ENCODE results near the gene BCDIN3D.
"Not testable (repeated sequence)": the region's sequence is repeated elsewhere in the genome, so short reads cannot be mapped to it uniquely, and the experiment has no call there.

Gene BCDIN3D

DNA sequence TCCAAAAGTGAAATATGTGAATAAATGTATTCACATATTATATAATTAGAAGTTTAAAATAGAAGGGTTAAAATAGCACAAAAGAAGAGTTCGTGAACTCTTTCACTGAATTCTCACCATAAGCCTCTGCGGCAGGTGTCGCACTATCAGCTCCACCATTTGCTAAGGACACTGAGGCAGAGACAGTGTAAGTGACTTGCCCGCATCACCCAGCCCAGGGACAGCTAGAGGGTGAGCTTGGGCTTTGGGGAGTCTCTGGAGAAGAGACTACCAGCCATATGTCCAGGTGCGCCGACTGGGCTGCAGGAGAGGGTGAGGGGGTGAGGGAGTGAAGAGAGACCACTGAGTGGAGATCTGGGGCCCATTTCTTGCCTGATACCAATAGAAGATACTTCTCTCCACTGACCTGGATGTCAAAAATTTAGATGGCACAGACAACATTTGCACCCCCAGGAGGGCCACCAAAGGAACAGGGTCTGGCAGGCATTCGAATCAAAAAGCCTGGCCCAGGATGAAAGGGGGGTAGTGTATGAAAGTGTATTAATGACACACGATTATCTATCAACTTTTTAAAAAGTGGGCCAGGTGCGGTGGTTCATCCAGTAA lies 32.3 kb upstream of the BCDIN3D start:
- DNase-seq (ENCODE audit: extremely low read depth, low read depth), result no peak
- TF ChIP-seq, protein P1, sequence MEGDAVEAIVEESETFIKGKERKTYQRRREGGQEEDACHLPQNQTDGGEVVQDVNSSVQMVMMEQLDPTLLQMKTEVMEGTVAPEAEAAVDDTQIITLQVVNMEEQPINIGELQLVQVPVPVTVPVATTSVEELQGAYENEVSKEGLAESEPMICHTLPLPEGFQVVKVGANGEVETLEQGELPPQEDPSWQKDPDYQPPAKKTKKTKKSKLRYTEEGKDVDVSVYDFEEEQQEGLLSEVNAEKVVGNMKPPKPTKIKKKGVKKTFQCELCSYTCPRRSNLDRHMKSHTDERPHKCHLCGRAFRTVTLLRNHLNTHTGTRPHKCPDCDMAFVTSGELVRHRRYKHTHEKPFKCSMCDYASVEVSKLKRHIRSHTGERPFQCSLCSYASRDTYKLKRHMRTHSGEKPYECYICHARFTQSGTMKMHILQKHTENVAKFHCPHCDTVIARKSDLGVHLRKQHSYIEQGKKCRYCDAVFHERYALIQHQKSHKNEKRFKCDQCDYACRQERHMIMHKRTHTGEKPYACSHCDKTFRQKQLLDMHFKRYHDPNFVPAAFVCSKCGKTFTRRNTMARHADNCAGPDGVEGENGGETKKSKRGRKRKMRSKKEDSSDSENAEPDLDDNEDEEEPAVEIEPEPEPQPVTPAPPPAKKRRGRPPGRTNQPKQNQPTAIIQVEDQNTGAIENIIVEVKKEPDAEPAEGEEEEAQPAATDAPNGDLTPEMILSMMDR (IDR thresholded peaks at IDR 0.05; ENCODE audit: low read depth, low read length), result no peak

DNA sequence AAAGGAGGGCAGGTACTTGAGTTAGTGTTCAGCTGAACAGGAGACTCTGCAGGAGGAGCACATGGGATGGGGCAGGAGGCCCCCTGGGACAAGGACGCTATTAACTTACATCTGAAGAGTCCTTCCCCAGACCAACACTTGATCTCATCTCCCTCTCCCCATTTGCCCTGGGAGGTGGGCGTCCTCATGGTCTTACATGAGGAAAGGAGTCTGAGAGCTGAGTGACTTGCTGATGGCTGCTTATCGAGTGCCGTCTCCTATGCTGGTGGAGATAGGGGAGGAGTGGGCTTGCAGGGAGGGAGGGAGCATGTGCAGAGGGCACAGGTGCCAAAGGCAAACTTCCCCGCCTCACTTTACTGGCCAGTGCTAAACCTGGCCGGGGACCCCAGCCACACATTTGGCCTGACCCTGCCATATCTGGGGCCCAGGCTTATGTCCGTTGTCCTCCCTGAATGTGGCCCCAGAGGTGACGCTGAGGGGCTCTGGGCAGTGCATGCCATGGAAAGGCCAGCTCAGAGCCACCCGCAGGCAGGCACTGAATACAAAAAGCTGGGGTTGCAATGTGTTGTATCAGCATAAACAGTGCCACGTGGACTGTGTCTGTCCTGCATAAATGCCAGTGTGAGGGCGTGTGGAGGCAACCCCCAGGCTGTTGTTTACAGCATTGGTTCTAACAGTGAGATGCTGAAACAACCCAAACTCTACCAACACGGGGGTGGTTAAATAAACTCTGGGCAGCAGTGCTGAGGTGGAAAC lies 31.4 kb upstream of the BCDIN3D start:
- no peak for DNase-seq (ENCODE audit: extremely low read depth, low read depth)
- TF ChIP-seq, protein P1 (IDR thresholded peaks at IDR 0.05; ENCODE audit: low read depth, low read length), result no peak

DNA sequence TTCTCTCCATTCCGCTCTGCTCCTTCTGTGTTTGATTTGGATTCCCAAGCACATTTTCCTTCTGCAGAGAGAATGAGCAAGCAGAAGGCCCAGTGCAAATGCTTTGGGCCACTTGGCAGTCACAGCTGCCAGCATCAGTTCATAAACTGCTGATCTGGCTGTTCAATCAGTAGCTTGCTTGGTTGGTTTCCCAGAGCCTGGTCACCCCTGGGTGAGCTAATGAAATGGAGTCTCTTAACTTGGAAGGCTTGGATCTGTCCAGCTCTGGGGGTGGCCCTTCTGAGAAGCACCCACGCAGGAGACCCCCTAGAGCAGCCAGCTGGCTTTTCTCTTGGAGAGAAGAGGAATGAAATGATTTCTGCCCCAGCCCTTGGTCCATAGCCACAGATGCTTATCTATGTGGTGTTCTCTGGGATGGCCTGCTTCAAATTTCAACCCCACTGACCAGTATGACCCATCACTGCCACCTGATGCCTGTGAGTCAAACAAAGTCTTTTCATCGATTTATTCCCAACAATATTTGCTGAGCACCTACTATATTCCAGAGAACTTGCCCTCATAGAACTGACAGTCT lies 30.5 kb upstream of the BCDIN3D start:
- TF ChIP-seq, protein P1 (IDR thresholded peaks at IDR 0.05; ENCODE audit: low read depth, low read length), result no peak
- DNase-seq (ENCODE audit: extremely low read depth, low read depth), result no peak

DNA sequence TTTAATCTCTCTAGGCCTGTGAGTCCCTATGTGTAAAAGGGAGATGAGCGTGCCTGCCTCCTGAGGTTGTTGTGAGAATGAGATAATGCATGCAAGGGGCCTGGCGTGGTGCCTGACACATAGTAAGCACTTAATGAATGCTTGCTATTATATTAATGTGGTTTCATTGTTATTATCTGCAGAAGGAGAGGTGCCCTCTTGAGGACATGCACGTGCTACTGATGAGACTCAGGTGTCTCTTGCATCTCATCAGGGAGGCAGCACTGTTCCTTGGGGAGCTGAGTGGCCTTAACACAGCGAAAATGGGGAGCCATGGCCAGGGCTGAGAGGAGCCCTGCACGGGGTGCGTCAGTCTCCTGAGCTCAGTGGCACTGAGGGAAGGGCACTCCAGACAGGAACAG lies 29.9 kb upstream of the BCDIN3D start:
- no peak for DNase-seq (ENCODE audit: extremely low read depth, low read depth)

DNA sequence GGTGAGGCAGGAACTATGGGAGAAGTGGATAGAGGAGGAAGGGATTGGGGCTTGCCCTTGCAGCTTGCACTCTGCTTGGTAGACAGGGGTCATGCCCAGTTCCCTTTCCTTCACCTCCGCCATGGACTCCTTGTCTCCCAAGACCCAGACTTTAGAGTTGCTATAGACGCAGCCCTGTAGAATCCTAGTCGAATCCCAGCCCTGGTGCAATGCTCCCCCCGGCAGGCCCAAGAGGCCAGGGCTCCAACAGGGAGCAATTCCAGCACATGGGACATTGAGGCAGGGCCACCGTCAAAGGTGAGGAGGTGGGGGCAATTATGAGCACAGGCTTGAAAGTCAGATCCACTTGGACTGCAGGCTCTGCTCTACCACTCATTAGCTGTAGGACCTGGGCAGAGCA lies 29.5 kb upstream of the BCDIN3D start:
- TF ChIP-seq, protein P1 (IDR thresholded peaks at IDR 0.05; ENCODE audit: low read depth, low read length), result no peak
- DNase-seq (ENCODE audit: extremely low read depth, low read depth), result no peak

More for the DNA sequence above, 29.9 kb upstream of the BCDIN3D start:
- TF ChIP-seq, protein P1 (IDR thresholded peaks at IDR 0.05; ENCODE audit: low read depth, low read length), result no peak

DNA sequence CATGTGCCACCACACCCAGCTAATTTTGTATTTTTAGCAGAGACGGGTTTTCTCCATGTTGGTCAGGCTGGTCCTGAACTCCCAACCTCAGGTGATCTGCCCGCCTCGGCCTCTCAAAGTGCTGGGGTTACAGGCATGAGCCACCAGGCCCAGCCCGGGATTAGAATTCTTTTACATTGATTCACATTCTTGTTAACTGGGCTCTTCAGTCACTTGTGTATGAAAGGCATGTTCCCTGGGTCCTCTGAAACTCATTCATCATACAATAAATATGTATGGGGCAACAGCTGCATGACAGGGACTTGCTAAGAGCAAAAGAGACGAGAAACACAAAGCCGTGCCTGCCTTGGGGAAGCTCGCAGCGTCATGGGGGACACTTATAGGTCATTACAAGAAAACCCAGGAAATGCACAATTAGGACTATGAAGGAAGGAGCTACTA lies 28.9 kb upstream of the BCDIN3D start:
- DNase-seq (ENCODE audit: extremely low read depth, low read depth), result not testable (repeated sequence)

DNA sequence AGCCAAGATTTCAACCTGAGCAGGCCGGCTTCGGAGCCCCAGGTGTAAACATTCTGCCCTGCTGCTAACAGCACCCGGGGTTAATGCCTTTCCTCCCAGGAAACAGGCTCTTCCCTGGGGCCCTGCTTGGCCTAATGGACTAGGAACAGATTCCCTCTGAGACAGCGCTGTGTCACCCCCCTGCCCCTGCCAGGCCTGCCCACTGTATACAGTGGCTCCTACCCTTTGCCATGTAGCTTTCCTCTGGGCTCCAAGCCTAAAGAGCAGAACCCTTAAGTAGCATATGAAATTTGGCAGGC lies 28.3 kb upstream of the BCDIN3D start:
- DNase-seq (ENCODE audit: extremely low read depth, low read depth), result no peak
- TF ChIP-seq, protein P1 (IDR thresholded peaks at IDR 0.05; ENCODE audit: low read depth, low read length), result no peak
